HG03066 (cell line): ENCODE results near the gene ZNF71.
"Not testable (repeated sequence)": the region's sequence is repeated elsewhere in the genome, so short reads cannot be mapped to it uniquely, and the experiment has no call there.

Experiments
- ATAC-seq: cut with Tn5 transposase; IDR thresholded peaks from one replicate; pipeline ENCODE4 v1.9.1; 2021; ENCODE audit warnings: low read depth; ENCODE audit not compliant: unreplicated experiment

ZNF71 gene

GRCh38 chr19:56619121-56619520 is 24.0 kb downstream of the ZNF71 start:
- no peak for ATAC-seq

GRCh38 chr19:56622374-56622773 is 27.3 kb downstream of the ZNF71 start:
- no peak for ATAC-seq

GRCh38 chr19:56623006-56623405 is 27.9 kb downstream of the ZNF71 start:
- ATAC-seq = no peak

- no peak for ATAC-seq
Observed at GRCh38 chr19:56625708-56626107, 30.6 kb downstream of the ZNF71 start.

- ATAC-seq = no peak
Observed at GRCh38 chr19:56633021-56633420, 37.9 kb downstream of the ZNF71 start.

GRCh38 chr19:56637976-56638555 is 43.0 kb downstream of the ZNF71 start:
- no peak for ATAC-seq

GRCh38 chr19:56639217-56639616 is 44.1 kb downstream of the ZNF71 start:
- no peak for ATAC-seq

GRCh38 chr19:56642711-56643459 is 47.8 kb downstream of the ZNF71 start, which contains the start of gene SMIM17:
SMIM17 (plus strand) TSS chr19:56643159; CDS start chr19:56645668, 2,509 bp downstream.
- no peak for ATAC-seq

GRCh38 chr19:56643460-56643955 is 48.4 kb downstream of the ZNF71 start:
- ATAC-seq = no peak

GRCh38 chr19:56654151-56654550 is 59.0 kb downstream of the ZNF71 start:
- ATAC-seq = no peak

GRCh38 chr19:56660381-56661107 is 65.4 kb downstream of the ZNF71 start:
- no peak for ATAC-seq

- ATAC-seq = no peak
Observed at GRCh38 chr19:56661248-56661647, 66.1 kb downstream of the ZNF71 start.

- ATAC-seq = no peak
Observed at GRCh38 chr19:56663931-56664500, 68.9 kb downstream of the ZNF71 start.

GRCh38 chr19:56664511-56664910 is 69.4 kb downstream of the ZNF71 start:
- no peak for ATAC-seq

- ATAC-seq = no peak
Observed at GRCh38 chr19:56667311-56667870, 72.3 kb downstream of the ZNF71 start.

- no peak for ATAC-seq
Observed at GRCh38 chr19:56668676-56669075, 73.6 kb downstream of the ZNF71 start.

- no peak for ATAC-seq
Observed at GRCh38 chr19:56670401-56670960, 75.4 kb downstream of the ZNF71 start.

GRCh38 chr19:56670961-56671612 is 76.0 kb downstream of the ZNF71 start:
- ATAC-seq = no peak

- no peak for ATAC-seq
Observed at GRCh38 chr19:56671613-56671994, 76.5 kb downstream of the ZNF71 start, which contains the start of gene ZNF835. ZNF835 (minus strand) TSS chr19:56671757; CDS start chr19:56665198, 6,559 bp downstream.

GRCh38 chr19:56672610-56673009 is 77.5 kb downstream of the ZNF71 start:
- not testable (repeated sequence) for ATAC-seq
